HG03103 (cell line): ENCODE results near the gene DBN1.

Experiments
- ATAC-seq: cut with Tn5 transposase; IDR thresholded peaks from one replicate; pipeline ENCODE4 v1.9.1; 2021; ENCODE audit warnings: low read depth; ENCODE audit not compliant: unreplicated experiment

DBN1 gene

DNA sequence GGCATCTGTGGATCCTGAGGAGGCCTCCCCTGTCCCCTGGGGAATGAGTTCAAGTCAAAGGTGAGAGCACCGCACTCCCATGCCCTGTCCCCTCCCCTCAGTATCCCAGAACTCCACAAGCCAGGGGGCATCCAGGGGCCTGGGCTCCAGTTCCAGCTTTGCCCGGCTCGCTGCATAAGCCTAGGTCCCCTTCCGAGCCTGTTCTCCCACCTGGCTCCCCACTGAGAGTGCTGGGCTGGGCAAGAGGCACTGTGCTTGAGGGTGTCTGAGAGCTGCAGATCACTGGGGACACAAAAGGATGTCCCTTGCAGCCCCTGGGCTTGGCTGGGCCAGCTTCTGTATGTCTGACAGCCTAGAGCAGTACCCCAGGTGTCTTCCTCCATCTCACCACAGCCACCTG, 31.6 kb upstream of the DBN1 start:
- ATAC-seq = no peak

DNA sequence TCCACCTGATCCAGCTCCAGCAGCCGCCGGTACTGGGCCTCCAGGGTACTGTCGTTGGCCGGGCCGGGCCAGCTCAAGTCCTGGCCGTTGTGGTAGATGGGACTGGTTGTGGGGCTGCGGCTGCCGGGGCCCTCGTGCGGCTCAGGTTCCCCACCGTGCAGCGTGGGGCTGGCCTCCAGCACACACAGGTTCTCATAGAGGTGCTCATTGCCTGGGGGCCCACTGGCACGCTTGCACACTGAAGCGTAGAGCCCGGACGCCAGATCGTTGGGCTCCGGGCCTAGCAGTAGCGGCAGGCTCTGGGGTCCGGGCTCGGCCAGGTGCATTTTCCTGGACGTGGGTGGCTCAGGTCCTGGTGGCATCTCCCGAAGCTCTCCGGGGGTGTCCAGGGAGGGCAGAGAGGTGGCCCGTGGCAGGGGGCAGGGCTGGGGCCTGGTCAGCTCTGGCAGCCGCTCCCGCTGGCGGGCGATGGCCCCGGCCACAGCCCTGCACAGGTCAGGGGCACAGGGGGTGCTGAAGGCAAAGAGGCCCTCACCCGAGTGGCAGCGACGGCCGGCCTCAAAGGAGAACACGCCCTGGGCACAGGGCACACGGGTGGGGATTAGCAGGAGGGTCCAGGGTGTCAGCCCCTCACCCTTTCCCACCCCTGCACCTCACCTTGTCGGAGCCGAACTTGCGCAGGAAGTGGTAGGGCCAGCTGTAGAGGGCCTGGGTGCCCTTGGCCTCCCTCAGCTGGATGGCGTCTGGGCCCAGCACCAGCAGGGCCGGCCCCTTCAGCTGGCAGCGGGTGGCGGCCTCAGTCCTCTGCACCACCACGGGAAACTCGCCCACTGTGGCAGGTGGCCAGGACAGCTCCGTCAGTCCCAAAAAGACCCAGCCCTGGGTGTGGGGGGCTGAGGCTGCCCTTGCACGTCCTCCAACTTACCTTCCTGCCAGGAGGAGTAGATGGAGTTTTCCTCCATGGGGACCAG, 30.9 kb upstream of the DBN1 start:
- no peak for ATAC-seq

DNA sequence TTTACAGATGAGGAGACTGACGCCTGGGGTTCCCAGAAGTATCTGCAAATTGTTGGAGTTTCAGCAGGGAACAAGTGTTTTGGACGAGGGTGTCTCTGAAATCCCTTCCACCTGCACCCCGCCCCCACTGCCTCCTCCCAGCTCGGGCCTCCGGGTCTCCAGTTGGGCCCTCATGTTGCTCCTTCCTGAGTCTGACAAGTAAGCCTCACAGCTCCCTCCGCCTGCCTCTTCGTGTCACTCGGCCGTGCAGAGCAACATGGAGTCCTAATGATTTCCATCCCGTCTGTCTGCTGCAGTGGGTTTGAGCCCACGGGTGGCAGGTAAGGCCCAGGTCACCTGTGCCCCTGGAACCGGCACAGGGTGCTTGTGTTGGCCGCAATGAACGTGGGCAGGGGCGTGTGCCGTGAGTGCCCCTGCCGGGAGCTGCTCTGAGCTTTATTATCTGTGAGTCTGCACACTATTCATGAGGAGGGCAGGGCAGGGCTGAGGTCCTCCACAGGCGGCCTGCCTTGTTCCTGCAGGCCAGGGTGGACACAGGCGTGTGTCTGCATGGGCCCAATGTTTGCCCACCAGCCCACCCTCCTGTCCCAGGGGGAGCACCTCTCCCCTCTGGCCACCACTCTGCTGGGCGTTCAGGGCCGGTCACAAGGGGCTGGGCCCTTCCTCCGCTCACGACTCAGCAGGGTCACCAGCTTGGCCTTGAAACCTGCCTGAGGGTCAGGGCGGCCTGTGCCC, 30.1 kb upstream of the DBN1 start:
- ATAC-seq = no peak

DNA sequence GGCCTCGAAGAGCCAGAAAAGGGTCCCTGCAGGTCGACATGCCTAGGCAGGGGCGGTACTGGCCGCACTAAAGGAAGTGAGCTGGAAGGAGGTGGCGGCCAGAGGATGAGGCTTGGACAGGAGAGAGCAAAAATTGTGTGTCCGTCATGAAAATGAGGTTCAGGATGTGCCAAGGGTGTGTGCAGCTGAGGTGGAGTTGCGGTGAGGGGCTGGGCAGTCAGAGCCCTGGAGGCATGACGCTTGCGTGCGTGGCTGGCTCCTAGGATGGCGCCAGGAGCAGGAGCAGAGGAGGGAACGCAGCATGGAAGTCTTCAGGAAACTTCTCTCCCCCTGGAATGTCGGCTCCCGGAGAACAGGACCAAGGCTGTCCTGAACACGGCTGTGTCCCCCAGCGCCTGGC, 29.5 kb upstream of the DBN1 start:
- ATAC-seq = no peak

DNA sequence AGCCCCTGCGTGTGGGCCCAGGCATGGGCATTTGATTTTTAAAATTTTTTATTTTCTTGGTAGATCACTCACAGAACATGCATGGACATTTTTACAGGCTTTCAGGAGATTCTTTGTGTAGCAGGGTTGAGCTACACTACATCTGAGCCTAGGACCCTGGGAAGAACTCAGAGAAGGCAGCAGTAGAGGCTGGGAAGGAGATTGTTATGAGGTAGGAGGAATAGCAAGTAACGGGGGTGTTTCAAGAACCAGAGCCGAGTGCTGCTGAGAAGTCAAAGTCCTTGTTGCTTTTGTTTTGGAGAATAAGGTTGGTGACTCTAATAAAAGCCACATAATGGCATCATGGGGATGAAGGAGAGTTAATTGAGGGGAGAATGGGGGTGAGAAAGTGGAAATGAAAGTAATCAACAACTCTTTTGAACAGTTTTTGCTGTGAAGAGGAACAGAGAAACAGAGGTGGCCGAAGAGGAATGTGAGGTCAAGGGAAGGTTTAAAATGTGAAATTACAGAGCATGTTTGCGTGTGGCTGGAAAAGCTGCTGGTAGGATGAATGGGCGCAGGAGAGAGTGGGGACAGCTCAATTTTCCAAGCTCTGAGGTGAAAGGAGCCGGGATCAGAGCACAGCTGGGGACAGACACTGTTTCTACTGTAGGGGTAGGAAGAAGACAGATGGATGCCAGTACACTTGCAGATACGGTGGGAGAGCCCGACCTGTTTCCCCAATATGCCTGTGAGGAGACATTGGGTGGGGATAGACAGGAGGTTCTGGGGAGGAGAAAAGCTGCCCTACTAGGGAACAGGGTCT, 28.6 kb upstream of the DBN1 start:
- ATAC-seq = no peak

DNA sequence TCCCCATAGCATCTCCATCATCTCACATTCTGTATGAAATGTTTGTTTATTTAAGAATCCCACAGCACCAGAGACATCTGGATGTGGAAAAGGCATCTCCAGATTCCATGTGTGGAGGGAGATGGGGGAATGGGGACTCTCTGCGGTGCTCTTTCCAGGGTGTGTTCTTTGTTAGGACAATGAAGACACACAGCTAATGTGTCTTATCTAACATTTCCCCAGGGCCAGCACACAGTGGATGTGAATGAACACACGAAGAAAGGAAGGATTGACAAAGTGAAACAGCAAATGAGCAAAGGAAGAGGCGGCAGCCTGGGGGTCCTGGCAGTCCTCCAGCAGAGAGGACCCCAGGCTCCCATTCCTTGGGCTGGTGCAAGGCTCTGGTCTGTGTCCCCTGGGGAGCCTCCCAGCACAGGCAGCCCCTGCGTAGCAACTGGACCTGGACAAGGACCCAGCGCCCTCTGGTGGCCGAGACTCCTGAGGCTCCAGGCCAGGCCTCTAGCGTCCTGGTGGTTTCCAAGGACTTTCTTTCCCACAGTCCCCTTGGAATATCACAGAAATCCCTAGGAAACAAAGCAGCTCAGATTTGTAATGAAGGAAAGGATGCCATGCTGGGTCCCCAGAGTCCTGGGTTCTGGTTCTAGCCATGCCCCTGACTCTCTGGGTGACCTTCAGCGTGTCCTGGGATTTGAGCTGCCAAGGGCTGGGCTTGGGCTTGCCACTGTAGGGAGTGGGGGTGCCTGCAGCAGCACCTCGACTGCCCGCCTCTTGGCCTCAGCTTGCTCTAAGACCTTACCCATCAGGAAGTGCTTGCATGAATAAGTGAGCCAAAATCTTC, 27.5 kb upstream of the DBN1 start:
- ATAC-seq = no peak

DNA sequence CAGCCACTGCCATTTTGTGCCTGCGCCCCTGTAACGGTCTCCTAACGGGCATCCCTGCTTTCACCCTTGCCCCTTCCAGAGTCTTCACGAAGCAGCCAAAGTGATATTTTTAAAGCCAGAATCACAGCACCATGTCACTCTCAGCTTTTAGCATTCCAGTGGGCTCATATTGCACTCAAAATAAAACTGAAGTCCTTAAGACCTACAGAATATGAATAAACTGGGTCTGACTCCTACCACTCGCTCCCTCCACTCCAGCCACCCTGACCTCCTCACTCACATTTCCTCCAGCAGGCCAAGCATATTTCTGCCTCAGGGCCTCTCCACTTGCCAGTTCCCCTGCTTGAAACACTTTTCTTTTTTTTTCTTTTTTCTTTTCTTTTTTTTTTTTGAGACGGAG, 26.4 kb upstream of the DBN1 start:
- no peak for ATAC-seq

DNA sequence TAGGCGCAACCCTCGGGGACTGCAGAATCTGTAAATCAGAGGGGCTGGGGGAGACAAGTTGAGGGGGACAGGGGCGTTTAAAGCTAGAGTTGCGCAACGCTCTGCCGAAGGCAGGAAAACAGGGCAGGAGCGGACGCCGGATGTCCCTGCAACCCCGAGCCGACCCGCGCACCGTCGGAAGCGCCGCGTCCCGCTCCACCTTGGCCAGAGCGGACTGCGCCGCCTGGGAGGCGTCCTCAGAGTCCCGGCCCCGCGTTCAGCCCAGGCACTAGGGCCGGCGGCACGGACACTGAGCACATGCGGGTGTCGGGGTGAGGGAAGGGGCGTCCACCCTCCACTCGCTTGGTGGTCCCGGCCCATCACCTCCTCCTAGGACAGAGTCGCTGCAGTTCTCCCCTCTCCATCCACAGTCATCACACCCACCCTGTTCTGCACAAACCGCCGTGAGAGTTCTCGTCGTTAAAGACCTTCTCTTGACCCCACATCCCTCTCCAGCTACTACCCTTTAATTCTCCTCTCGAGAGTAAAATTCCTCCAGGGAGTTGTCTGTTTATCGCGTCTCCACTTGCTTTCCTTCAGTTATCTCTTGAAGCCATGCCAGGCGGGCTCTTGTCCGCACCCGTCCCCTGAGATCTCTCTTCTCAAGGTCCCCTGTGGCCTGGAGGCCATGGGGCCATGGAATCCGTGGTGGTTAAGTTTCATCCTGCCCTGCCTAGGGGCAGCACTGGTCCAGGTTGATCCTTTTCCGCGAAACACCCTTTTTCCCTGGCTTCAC, 24.8 kb upstream of the DBN1 start:
- no peak for ATAC-seq

DNA sequence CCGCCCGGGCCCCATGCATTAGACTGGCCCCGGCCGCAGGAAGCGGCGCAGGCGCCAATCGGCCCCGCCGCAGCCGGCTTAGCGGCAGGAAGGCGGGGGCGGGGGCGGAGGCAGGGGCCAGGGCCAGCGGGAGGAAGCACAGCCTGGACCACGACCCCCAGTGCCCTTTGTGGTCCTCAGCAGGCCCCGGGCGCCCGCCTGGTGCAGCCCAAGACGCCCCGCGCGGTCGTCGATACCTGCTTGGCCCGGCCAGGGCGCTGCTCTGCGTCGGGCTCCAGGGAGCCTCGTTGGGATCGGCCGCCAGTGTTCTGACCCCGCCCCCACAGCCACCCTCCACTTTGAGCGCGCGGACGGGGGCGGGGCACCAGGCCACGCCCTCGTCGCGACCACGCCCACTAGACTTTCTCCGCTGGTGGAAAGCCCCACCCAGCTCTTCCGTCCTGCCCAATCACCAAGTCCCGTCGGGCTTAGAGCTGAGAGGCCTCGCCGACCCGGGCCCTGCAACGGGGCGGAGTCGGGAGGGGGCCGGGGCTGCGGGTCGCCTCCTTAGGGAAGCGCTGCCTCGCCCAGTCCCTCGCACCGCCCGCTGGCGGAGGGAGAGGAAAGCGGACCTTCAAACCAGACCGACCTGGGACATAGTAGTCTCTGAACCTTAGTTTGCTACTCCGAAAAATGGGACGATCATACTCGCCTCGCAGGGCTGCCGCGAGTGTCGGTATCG, 24.0 kb upstream of the DBN1 start, which contains the start of gene PDLIM7:
Gene PDLIM7 (minus strand): TSS at position 313 of the 721 bp plus-strand sequence. CDS start 1,092 bp downstream, outside the sequence.
- ATAC-seq = peak; percentile 62

DNA sequence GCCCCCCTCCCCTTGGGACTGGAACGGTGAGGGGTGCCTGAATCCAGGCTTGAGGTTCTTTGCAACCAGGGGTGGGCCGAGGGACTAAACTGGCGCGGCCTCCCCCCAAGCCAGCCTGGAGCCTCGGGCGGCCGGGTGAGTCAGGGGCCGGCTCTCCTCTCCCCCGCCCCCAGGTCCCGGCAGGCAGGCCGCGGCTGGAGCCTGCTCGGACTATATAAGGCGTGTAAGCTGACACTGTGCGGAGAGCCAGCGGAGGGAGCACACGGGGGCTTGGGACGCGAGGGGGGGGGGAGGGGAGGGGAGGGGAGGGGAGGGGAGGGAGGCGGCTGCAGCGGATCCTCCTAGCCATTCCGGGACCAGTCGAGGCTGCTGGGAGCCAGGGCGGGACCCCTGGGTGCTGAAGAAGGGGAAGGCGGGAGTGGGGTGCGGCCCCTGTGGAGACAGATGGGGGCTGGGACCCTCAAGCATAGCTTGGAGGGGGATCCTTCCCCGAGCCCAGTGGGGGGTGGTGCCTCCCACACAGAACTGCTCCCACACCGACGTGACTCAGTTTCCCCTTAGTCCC, 23.4 kb upstream of the DBN1 start:
- ATAC-seq = no peak

DNA sequence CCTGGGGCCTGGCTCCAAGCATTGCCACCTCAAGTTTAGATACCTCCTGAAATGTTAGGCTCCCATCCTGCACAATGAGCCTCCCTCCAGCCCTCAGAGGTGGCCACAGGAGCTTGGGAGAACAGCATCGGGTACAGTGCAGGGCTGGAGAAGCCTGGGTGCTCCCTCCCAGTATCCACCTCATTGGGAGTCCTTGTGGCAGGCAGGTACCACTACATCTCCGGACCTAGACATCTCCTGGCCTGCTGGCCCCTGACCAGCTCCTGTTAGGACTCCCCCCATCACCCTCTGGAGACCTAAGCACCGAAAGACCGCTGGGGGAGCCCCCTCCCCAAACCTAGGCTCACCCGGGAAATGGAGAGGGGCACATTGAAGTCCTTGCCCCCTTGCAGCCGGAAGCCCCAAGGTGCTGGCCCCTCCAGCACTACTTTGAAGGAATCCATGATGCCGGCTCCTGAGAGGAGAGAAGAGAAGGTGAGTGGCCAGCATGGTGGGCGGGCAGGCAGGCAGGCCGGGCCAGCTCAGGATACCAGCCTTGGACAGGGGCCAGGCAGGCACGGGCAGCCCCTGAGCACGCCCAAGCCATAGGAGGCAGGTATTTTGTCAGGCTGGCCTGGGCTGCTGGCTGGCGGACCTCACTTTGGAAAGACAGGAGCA, 22.8 kb upstream of the DBN1 start:
- no peak for ATAC-seq

DNA sequence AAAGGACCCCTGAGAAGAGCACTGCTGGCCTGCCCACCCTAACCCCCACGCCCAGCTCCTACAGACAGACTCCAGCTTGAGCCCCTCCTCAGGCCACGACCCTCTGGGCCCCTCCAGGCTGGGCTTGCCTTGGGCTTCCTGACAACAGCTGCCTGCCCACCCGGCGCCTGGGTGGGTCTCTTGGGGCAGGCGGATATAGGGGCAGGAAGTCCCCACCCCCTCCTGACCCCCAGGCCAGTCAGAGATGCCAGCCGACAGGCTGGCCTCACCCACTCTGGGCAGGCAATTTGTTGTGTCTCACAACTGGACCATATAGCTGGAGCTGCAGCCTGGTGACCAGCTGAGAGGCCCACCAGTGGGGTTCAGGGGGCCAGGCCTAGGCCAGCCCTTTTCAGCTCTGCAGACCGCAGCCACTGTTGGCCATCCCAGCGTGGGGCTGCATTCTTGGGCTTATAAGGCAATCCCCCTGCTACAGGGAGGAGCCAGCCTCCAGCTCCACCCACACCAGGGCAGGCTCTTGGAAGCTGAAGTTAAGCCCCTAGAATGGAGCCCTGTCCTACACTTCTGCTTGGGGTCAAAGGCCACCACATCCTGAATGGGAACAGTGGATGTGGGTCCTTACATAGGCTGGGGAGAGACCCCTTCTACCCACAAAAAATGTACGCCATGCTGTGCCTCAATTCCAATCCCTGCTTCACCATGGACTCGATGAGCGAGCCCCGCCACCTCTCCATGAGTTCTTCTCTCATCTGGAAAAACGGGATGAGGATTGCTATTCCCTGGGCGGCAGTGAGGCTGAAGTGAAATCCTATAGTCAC, 22.0 kb upstream of the DBN1 start:
- ATAC-seq = no peak

DNA sequence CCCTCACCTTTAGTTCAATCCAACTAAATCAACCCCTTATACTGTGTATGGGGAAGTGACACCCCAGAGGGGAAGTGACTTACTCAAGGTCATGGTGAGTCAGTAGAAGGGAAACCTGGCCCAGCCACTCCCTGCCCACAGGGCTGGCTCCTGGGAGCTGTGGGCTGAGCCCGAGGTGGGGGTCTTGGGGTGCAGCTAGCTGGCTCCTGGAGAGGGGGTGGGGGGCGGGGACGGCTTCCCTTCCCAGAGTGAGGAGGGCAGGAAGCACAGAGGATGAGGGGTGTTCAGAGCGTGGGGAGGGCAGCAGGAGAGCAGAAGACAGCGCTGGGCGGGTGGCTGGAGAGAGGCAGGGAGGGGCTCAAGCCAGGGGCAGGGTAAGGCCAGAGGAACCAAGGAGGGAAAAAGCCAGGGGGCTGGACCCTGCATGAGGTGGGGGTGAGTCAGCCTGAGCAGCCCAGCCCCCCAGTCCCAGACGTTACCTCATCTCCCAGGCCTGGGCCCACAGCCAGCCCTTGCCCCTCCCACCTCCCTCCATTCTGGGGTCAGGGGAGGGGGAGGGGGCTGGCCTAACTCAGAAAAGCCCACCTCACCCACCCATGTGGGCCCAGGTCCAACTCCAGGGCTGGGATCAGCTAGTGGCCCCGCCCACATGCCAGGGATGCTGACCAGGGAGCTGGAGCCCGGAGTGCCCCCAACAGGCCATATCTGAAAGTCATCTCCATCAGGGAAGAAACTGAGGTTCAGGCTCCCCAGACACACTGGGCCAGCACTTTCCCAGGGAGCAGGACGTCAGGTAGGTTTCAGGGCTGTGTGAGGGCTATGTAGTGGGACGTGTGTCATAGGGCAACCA, 21.1 kb upstream of the DBN1 start:
- no peak for ATAC-seq

DNA sequence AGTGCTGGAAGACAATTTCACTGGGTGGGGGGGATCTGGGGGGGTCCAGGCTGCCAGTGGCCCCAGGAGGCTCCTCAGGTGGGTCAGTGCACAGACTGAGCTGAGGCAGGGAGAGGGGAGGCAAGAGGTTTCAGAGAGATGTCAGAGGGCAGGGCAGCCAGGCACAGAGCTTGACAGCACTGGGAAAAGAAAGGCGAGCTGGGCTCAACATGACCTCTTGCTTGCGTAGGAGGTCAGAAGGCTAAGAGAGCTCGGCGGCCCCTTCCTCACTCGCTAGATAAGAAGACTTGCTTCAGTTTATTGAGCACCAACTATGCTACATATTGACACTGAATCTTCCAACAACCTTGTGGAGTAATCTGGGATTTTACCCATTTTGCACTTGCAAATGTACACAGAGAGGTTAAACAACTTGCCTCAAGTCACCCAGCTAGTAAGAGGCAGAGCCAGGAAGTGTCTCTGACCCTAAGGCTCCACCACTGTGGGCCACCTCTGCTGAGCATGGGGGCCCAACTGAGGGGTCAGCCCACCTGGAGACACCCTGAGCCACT, 20.4 kb upstream of the DBN1 start:
- ATAC-seq = no peak

DNA sequence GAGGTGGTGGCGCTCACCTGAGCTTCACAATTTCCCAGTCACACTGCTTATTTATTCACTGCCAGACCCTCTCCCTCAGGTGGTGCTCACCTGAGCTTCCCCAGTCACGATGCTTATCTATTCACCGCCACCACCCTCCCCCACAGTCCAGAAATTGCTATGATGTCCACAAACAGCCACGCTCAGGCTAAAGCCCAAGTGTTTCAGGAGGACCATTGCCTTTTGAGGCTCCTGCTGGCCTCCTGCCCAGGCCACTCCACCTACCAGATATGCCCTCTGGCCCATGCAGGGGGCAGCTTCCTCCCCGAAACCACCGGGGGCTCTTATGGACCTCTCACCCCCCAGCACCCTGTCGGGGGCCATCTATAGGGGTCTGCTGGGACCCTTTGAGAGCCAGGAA, 19.4 kb upstream of the DBN1 start:
- no peak for ATAC-seq
